ENCODE measurements around the gene TRAPPC10.

The TRAPPC10 gene, protein sequence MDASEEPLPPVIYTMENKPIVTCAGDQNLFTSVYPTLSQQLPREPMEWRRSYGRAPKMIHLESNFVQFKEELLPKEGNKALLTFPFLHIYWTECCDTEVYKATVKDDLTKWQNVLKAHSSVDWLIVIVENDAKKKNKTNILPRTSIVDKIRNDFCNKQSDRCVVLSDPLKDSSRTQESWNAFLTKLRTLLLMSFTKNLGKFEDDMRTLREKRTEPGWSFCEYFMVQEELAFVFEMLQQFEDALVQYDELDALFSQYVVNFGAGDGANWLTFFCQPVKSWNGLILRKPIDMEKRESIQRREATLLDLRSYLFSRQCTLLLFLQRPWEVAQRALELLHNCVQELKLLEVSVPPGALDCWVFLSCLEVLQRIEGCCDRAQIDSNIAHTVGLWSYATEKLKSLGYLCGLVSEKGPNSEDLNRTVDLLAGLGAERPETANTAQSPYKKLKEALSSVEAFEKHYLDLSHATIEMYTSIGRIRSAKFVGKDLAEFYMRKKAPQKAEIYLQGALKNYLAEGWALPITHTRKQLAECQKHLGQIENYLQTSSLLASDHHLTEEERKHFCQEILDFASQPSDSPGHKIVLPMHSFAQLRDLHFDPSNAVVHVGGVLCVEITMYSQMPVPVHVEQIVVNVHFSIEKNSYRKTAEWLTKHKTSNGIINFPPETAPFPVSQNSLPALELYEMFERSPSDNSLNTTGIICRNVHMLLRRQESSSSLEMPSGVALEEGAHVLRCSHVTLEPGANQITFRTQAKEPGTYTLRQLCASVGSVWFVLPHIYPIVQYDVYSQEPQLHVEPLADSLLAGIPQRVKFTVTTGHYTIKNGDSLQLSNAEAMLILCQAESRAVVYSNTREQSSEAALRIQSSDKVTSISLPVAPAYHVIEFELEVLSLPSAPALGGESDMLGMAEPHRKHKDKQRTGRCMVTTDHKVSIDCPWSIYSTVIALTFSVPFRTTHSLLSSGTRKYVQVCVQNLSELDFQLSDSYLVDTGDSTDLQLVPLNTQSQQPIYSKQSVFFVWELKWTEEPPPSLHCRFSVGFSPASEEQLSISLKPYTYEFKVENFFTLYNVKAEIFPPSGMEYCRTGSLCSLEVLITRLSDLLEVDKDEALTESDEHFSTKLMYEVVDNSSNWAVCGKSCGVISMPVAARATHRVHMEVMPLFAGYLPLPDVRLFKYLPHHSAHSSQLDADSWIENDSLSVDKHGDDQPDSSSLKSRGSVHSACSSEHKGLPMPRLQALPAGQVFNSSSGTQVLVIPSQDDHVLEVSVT

DNA sequence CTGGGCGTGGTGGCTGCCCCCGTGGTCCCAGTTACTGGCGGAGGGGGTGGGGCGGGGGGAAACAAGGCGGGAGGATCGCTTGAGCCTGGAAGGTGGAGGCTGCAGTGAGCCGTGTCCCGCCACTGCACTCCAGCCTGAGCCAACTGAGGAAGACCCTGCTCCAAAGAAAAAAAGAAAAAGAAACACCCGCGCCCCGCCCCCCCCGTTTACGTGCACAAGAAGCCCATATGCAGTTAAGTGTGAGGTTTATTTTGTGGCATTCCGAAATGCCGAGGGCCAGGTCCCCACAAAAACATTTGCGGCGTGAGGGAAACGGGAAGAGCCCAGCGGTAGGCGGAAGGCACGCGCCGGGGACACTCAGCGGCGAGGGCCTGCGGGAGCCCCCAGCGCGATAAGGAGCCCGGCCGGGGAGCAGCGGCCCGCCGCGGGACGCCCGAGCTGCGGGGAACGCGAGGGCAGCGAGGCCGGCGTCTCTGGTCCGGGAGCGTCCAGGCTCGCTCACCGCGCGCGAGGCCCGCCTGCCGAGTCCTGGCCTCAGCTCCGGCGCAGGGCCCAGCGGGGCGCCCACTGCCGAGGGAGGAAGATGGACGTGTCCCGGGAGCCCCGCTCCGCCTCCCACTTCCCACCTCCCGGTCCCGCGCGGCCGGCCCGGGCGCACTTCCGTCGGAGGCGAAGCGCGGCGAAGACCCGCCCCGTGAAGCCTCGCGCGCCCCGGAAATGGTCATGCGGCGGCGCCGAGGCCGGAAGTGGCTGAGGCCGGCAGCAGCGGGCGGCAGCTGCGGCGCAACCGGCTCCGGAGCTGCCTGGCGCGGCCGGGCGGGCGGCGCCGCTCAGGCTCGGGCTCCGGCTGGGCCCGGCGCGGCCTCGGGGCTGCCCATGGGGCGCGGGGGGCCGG is at the start of gene TRAPPC10:
TSS of gene TRAPPC10 (plus strand) at position 731 of the 895 bp plus-strand sequence. CDS start 185 bp downstream, outside the sequence.
- DNase-seq (ENCODE audit: low read depth in 2 of 2) = peak; percentile 54 to 56

DNA sequence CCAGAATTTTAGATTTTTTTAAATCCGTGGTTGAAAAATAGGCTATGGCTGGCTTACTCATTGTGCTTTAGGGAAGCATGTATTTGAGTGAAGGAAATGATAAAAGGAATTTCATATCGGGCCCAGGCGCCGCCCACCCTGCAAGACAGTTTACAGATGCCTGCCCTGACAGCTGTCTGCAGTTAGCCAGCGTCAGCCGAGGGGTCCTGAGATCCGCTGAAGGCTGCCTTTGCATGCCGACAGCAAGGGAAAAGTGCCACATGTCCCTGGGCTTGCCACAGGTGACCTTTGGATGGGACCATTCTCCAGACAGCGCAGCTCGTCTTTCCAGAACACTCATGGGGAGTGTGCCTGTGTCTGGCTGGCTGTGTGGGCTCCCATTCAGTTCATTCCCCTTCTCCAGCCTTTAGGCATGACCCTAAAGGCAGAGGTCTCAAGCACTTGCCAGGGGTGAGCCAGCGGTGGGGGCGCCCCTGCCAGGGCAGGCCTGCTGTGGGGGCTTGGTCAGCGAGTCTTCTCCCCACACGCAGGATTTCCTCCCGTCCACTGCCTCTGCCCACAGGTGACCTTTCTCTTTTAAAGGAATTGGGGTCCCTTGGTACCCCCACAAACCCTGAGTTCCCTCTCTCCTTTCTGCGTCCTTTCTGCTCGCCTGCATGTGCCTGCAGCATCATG is 46.1 kb upstream of the TRAPPC10 start:
- no peak for DNase-seq (ENCODE audit: low read depth in 2 of 2)

DNA sequence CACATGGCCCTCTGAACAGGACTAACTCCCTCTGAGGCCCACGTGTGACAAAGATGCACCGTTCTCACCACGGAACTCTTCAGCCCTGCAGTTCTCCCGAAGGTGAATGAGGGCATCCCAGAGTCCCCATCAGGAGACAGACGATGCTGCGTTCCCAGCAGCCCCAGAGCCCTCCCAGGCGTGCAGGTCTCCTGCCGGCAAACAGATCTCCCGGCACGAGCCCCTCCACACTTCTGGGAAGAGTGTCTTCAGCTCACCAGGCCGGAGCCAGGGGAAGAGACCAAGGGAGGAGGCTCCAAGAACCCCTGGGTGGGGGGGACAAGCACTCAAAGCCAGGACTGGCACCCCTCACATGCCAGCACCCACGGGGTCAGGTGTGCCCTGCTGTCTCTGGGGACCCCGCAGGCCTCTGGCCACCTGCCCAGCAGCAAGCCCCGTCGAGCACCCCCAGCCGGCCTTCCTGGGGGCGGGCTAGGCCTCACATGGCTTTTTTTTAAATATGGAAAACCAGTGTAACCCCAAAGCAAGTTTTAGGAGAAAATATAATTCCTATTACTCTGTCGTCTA is 45.1 kb upstream of the TRAPPC10 start:
- no peak for DNase-seq (ENCODE audit: low read depth in 2 of 2)

DNA sequence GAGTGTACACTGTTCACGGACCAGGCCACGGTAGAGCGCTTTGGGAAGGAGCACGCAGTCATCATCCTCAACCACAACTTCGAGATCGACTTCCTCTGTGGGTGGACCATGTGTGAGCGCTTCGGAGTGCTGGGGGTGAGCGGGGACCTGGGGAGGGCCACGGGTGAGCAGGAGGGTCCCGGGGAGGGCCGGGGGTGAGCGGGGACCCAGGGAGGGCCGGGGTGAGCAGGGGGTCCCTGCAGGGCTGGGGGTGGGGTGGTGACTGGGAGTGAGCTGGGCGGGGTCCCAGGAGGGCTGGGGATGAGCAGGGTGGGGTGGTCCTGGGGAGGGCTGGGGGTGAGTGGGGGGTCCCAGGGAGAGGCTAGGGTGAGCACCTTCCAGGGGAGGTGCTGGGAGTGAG is 44.1 kb upstream of the TRAPPC10 start:
- no peak for DNase-seq (ENCODE audit: low read depth in 2 of 2)

DNA sequence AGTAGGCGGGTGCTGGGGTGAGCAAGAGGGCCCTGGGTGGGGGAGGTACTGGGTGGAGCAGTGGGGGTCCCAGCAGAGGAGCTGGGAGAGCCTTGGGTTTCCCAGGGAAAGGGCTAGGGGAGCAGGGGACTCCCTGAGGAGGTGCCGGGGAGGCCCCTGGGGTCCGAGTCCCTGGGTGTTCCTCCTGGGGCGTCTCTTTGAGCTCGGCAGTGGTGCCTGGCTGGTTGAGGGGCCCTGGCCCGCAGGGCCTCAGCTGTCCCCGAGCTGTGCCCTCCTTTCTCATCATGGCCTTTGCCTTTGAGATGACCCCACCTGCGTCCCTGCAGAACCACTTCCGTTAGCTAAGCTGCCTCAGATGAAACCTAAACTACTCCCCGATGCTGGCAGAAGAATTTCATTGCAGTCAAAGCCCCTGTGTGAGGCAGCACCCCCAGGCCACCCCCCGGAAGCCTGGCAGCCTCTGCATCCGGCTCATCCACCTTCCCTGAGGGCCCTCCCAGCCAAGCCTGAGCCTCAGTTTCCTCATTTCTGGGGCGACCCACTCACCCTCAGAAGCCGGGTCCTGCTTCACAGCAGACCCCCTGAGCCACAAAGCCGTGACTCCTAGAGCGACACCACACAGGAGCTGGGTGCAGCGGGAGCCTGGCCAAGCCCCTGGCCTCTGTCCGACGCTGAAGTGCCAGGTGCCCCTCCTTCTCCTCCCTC is 43.5 kb upstream of the TRAPPC10 start:
- no peak for DNase-seq (ENCODE audit: low read depth in 2 of 2)

DNA sequence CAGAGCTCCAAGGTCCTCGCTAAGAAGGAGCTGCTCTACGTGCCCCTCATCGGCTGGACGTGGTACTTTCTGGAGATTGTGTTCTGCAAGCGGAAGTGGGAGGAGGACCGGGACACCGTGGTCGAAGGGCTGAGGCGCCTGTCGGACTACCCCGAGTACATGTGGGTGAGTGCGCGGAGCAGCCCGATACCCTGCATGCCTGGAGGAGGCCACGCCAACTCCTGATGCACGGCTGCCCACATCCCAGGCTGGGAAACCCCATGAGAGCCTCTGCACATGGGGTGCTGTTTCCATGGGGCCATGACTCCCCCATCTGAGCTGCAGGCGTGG is 43.0 kb upstream of the TRAPPC10 start:
- no peak for DNase-seq (ENCODE audit: low read depth in 2 of 2)

DNA sequence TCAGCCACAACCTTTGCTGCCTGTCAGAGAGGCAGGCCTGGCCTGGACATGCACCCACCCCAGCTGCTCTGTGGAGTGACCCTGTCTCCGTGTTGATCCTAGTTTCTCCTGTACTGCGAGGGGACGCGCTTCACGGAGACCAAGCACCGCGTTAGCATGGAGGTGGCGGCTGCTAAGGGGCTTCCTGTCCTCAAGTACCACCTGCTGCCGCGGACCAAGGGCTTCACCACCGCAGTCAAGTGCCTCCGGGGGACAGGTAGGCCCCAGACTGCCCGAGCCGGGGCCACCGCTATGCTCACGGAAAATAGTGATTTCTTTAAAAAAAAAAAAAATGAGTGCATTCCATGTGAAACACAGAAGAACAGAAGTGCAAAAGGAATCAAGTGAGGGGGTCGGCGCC is 41.6 kb upstream of the TRAPPC10 start:
- DNase-seq (ENCODE audit: low read depth in 2 of 2) = no peak

DNA sequence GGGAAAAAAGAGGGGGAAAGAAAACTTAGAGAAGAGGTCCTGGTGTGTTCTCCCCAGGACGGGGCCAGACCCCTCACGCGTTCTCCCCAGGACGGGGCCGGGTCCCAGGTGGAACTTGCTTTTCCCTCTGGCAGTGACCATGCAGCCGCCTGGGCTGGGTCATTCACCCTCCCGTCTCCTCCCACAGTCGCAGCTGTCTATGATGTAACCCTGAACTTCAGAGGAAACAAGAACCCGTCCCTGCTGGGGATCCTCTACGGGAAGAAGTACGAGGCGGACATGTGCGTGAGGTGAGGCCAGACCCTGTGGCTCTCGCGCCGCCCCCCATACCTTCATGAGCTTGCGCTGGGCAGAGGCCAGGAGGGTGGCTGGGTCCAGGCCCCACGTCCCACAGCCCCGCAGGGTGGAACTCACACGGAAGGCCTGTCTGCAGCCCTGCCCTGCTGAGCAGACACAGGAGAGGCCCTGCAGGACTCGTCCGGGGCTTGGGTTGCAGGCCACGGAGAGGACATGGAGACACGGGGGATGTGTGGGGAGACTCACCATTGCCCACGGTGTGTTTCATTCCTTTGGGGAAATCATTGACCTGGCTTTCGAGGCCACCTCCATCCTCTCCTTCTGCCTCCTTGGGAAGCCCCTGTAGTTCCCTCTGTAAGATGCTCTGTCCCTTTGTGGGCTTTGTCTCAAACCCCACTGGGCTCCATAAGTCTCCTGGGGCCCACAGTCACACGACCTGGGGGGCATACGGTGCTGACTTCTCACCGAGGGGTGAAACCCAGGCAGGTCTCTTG is 40.7 kb upstream of the TRAPPC10 start:
- no peak for DNase-seq (ENCODE audit: low read depth in 2 of 2)

DNA sequence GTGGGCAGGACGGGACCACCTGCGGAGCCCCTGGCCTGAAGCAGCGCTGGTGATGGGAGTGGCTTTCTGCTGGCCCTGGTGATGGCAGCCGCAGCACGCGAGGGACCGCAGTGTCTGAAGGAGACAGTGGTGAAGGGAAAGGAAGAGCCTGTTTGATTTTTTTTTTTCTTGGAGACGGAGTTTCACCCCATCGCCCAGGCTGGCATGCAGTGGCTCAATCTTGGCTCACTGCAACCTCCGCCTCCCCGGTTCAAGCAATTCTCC is 40.2 kb upstream of the TRAPPC10 start:
- DNase-seq (ENCODE audit: low read depth in 2 of 2) = no peak

DNA sequence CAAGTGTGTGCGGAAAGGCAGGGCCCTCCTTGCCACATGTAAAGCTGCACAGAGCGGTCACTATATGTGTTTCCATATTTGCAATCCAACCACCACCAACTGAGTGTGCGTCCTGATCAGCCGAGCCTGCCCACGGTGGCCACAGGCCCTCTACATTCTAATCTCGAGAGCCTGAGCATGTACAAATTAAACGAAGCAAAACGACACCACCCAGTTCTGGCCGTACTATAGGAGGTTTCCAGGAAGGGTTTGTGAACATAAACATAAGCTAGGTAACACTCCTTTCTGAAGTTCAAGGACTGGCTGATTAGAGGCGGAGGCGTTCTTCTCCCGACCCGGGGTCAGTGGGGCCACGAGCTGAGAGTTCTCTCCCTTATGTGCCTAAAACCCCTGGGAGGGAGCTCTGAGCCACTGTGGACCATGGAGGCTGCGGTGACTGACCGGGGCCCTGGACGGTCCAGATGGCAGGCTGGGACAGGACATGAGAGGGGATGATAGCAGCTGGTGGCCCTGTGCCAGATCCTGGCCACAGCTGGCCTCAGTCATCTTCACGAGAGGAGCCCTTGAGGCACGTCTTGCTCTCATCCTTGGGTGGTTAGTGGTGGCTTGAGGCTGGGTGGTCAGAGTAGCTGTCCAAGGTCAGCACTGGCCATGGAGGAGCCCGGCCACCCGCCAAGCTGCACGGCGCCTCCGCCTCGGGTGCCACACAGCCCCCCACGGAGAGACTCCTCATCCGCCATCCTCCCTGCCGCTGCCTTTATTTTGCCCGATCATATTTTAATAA is 39.1 kb upstream of the TRAPPC10 start:
- no peak for DNase-seq (ENCODE audit: low read depth in 2 of 2)

DNA sequence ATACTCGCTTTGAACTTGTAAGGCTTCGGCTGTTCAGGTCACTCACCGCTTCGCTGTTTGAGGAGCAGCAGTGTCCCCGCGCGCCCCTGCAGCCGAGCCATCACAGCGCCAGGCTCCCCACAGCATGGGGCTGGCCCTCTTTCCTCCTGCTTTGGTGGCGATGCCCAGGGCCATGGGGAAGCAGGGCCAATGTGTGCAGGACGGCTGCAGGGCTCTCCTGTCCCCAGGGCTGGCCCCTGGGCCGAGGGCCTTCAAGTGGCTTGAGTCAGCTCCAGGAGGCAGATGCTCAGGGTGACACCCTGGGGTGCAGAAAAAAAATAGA is 38.5 kb upstream of the TRAPPC10 start:
- DNase-seq (ENCODE audit: low read depth in 2 of 2) = no peak

DNA sequence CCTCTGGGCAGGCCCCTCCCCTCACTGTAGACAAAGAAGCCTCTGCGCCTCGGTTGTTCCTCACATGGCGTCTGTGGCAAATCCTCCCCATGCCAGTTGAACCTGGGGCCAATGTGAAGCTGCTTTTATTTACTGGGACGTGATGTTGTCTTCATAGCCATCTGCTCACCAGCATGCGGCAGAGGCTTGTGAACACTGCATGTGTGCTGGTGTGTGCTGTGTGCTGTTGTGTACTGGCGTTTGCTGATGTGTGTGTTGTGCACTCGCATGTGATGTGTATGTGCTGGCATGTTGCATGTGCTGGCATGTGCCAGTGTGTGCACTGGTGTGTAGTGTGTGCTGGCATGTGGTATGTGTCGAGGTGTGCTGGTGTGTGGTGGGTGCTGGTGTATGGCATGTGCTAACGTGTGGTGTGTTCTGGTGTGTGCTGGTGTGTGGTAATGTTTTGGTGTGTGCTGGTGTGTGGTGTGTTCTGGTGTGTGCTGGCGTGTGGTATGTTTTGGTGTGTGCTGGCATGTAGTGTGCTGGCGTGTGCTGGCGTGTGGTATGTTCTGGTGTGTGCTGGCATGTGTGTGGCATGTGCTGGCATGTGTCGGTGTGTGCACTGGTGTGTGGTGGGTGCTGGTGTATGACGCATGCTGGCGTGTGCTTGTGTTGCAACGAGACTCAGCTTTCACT is 37.2 kb upstream of the TRAPPC10 start:
- no peak for DNase-seq (ENCODE audit: low read depth in 2 of 2)

DNA sequence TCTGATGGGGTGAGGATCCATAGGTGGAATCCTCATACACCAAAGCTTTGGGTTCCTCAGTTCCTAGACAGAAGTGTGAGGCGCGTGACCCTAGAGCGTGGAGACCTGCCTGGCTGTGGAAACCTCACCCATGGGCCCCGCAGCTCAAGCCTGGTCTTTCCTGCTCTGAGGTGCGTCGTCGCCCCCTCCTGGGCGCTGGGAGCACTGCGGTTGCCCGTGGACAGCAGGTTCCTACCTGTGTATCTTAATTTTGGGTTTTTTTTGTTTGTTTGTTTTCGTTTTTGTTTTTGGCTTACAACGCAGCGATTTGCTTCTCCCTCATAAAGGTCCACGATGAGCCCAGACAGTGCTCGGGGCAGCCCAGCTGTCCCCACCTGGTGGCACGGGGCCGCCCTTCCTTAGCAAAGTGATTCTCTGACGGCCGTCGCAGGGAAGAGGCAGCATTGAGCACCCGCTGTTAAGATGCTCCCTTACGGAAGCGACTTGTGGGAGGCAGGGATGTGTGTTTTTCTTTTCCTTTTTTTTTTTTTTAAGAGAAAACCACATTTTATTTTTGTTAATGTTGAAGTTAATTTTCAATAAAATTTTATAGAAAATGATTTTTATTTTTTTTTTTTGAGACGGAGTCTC is 36.5 kb upstream of the TRAPPC10 start:
- peak in 1 of 2 experiments; percentile 6 for DNase-seq (ENCODE audit: low read depth in 2 of 2)

DNA sequence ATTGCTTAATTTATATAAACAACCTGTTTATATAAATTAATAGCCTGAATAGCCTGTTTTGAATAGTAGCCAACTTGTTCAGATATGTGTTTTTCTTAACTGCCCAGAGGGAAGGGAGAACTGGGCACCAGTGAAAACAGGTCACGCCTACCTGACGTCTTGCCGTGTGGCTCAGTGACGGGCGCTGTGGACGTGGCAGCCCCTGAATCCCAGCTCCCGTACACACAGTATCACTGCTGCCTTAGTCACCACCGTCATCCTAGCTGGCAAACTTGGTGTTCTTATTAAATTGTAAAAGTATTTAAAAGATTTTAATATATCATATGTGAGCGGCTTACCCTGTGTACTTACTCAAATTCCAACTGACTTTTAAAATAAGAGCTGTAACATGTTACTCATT is 35.4 kb upstream of the TRAPPC10 start:
- DNase-seq (ENCODE audit: low read depth in 2 of 2) = no peak

DNA sequence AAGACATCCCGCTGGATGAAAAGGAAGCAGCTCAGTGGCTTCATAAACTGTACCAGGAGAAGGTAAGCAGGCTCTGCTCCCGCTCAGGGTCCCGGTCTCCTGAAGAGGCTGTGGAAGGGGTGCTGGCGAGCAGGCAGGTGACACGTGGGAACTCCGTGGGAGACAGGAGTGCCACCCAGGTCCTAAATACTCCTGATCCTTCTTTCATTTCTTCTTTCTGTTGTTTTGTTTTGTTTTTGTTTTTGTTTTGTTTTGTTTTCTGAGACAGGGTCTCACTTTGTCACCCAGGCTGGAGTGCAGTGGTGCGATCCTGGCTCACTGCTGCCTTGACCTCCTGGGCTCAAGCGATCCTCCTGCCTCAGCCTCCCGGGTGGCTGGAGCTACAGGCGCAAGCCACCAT is 34.0 kb upstream of the TRAPPC10 start:
- no peak for DNase-seq (ENCODE audit: low read depth in 2 of 2)

DNA sequence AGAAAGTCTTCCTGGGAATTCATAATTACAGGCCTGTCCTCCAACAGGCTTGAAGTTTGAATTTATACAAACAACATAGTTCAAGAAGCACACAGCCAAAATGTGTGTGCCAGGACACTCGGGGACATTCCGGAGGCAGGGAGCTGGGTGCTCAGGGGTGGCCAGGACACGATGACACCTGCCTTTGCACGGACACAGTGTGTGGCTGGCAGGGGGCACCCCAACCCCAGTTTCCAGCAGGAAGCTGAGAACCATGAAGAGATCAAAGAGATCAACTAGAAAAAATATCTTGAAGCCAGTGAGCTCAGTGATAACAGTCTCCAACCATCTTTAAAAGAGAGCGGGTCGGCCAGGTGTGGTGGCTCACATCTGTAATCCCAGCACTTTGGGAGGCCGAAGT is 32.5 kb upstream of the TRAPPC10 start:
- no peak for DNase-seq (ENCODE audit: low read depth in 2 of 2)

DNA sequence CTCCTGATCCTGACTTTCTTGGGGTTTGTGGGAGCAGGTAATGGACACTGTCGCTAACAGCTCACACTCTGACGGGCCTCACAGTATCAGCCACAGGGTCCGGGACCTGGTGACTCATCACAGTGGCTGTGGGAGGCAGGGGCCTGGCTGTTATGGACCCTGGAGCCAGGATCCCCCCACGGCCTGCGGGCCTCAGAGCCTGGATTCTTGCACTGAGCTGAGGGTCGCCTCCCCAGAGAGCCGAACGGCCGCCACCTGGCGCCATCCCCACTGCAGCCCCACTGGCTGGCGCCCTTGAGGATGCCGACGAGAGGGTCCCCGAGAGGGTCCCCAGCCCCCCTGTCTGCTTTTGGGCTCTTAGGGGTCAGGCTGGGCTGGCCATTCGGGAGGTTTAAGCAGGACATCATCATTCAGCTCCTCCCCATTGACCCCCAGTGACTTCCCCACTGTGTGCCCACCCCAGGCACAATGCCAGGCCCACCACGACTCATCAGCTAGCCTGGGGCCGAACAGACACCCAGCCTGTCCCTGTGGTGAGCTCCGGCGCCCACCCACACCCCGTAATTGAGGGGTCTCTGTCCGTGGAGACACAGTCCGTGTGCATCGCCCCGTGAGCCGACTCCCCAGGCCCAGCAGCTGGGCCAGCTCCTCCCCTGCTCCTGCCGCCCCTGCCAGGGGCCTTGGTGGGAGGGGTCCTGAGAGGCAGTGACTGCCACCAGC is 30.8 kb upstream of the TRAPPC10 start:
- no peak for DNase-seq (ENCODE audit: low read depth in 2 of 2)
